Activated T-helper 2 cell treated with anti-CD3 and anti-CD28 coated beads, Interferon-gamma antibody, Interleukin-2, Interleukin-4, amounts not matched to agents 10 μg/mL and 5 μg/mL and 100 μg/mL, durations not matched to agents 14 hours and 24 hours and 36 hours (primary cell): ENCODE results near the gene LHFPL6. TPM values are rescaled to one million over a fixed set of nuclear protein-coding genes. Genes with fewer than 3 reads are reported as not detected.

Experiments used
- DNase-seq: peaks from one replicate; pipeline ENCODE4 v3.0.0; 2021; ENCODE audit warnings: low spot score
- H3K27ac Mint-ChIP-seq: one replicate; pipeline ENCODE4 v1.8.0; 2021; ENCODE audit warnings: mixed read lengths
- H3K27me3 Mint-ChIP-seq: one replicate; pipeline ENCODE4 v1.8.0; 2021; ENCODE audit warnings: low read depth, mixed read lengths
- H3K36me3 Mint-ChIP-seq: one replicate; pipeline ENCODE4 v1.8.0; 2021; ENCODE audit warnings: low read depth, mixed read lengths
- H3K4me1 Mint-ChIP-seq: one replicate; pipeline ENCODE4 v1.8.0; 2021; ENCODE audit warnings: low read depth, mixed read lengths
- H3K4me3 Mint-ChIP-seq: one replicate; pipeline ENCODE4 v1.8.0; 2021; ENCODE audit warnings: low read depth, mild to moderate bottlenecking, moderate library complexity, mixed read lengths
- H3K9me3 Mint-ChIP-seq: one replicate; pipeline ENCODE4 v1.8.0; 2021; ENCODE audit warnings: mixed read lengths
- intact Hi-C: fragments of 100-400 bp; cut with micrococcal nuclease; formaldehyde crosslinking; loops from one replicate; pipeline ENCODE4 v1.15.1; 2023
- total RNA-seq: library from RNA; stranded (reverse); gene quantifications from 2 replicates; pipeline ENCODE4 v1.2.3, GENCODE V29; 2022

Gene LHFPL6
- total RNA-seq, 1 donor from 2014 or later, result 5.8 TPM

- intact Hi-C loops, result no loop called here
- H3K27me3 Mint-ChIP-seq, result no peaks in the 10 kb centered on the region
- no peaks in the 10 kb centered on the region for H3K36me3 Mint-ChIP-seq
- no peaks in the 10 kb centered on the region for H3K4me1 Mint-ChIP-seq
- no peak overlapping the region for H3K27ac Mint-ChIP-seq
- no peak overlapping the region for H3K4me3 Mint-ChIP-seq
- no peaks in the 10 kb centered on the region for H3K9me3 Mint-ChIP-seq
- no peak for DNase-seq
Observed at GRCh38 chr13:39394796-39395678, 208.0 kb downstream of the LHFPL6 start.

- no peak for DNase-seq
- intact Hi-C loops, result no loop called here
- Mint-ChIP-seq H3K27me3 (no peaks in the 10 kb centered on the region), H3K36me3 (no peaks in the 10 kb centered on the region), H3K9me3 (no peaks in the 10 kb centered on the region), H3K4me1 (no peaks in the 10 kb centered on the region), H3K27ac (no peak overlapping the region), H3K4me3 (no peak overlapping the region)
Observed at GRCh38 chr13:39391761-39392160, 211.2 kb downstream of the LHFPL6 start.

GRCh38 chr13:39389013-39389412, 214.0 kb downstream of the LHFPL6 start:
- intact Hi-C loops, result no loop called here
- Mint-ChIP-seq H3K27ac (no peak overlapping the region), H3K27me3 (peaks cover 4% of the 10 kb centered on the region), H3K9me3 (no peaks in the 10 kb centered on the region), H3K4me3 (no peak overlapping the region), H3K4me1 (no peaks in the 10 kb centered on the region), H3K36me3 (no peaks in the 10 kb centered on the region)
- DNase-seq, result no peak

GRCh38 chr13:39385621-39386231, 217.3 kb downstream of the LHFPL6 start:
- Mint-ChIP-seq H3K4me1 (no peaks in the 10 kb centered on the region), H3K9me3 (no peaks in the 10 kb centered on the region), H3K4me3 (no peak overlapping the region), H3K27me3 (peaks cover 8% of the 10 kb centered on the region), H3K27ac (no peak overlapping the region), H3K36me3 (no peaks in the 10 kb centered on the region)
- DNase-seq, result no peak
- intact Hi-C loops, result no loop called here

- H3K9me3 Mint-ChIP-seq, result no peaks in the 10 kb centered on the region
- intact Hi-C loops, result no loop called here
- no peak overlapping the region for H3K27ac Mint-ChIP-seq
- DNase-seq, result no peak
- no peaks in the 10 kb centered on the region for H3K4me1 Mint-ChIP-seq
- H3K27me3 Mint-ChIP-seq, result peaks cover 8% of the 10 kb centered on the region
- H3K4me3 Mint-ChIP-seq, result no peak overlapping the region
- H3K36me3 Mint-ChIP-seq, result no peaks in the 10 kb centered on the region
Observed at GRCh38 chr13:39385154-39385553, 217.8 kb downstream of the LHFPL6 start.

- Mint-ChIP-seq H3K4me3 (no peak overlapping the region), H3K27me3 (peaks cover 16% of the 10 kb centered on the region), H3K36me3 (no peaks in the 10 kb centered on the region), H3K9me3 (no peaks in the 10 kb centered on the region), H3K4me1 (peaks cover 5% of the 10 kb centered on the region), H3K27ac (no peak overlapping the region)
- no peak for DNase-seq
- intact Hi-C loops, result no loop called here
Observed at GRCh38 chr13:39381456-39381855, 221.5 kb downstream of the LHFPL6 start.

- intact Hi-C loops, result no loop called here
- Mint-ChIP-seq H3K4me1 (peaks cover 5% of the 10 kb centered on the region), H3K27ac (no peak overlapping the region), H3K9me3 (no peaks in the 10 kb centered on the region), H3K36me3 (no peaks in the 10 kb centered on the region), H3K4me3 (no peak overlapping the region), H3K27me3 (peaks cover 16% of the 10 kb centered on the region)
- no peak for DNase-seq
Observed at GRCh38 chr13:39379667-39380655, 223.0 kb downstream of the LHFPL6 start.

- intact Hi-C loops, result no loop called here
- no peak overlapping the region for H3K27ac Mint-ChIP-seq
- peaks cover 5% of the 10 kb centered on the region for H3K4me1 Mint-ChIP-seq
- H3K9me3 Mint-ChIP-seq, result no peaks in the 10 kb centered on the region
- no peak overlapping the region for H3K4me3 Mint-ChIP-seq
- H3K36me3 Mint-ChIP-seq, result no peaks in the 10 kb centered on the region
- no peak for DNase-seq
- peaks cover 15% of the 10 kb centered on the region for H3K27me3 Mint-ChIP-seq
Observed at GRCh38 chr13:39379118-39379517, 223.9 kb downstream of the LHFPL6 start.

GRCh38 chr13:39378306-39378705, 224.7 kb downstream of the LHFPL6 start:
- intact Hi-C loops, result no loop called here
- no peak overlapping the region for H3K27ac Mint-ChIP-seq
- no peak overlapping the region for H3K4me3 Mint-ChIP-seq
- DNase-seq, result no peak
- no peaks in the 10 kb centered on the region for H3K9me3 Mint-ChIP-seq
- peaks cover 12% of the 10 kb centered on the region for H3K27me3 Mint-ChIP-seq
- no peaks in the 10 kb centered on the region for H3K36me3 Mint-ChIP-seq
- peaks cover 5% of the 10 kb centered on the region for H3K4me1 Mint-ChIP-seq

- intact Hi-C loops, result no loop called here
- Mint-ChIP-seq H3K27ac (no peak overlapping the region), H3K4me3 (no peak overlapping the region), H3K36me3 (no peaks in the 10 kb centered on the region), H3K27me3 (peaks cover 13% of the 10 kb centered on the region), H3K4me1 (peaks cover 5% of the 10 kb centered on the region), H3K9me3 (no peaks in the 10 kb centered on the region)
- no peak for DNase-seq
Observed at GRCh38 chr13:39377699-39378098, 225.3 kb downstream of the LHFPL6 start.

GRCh38 chr13:39376076-39376475, 226.9 kb downstream of the LHFPL6 start:
- Mint-ChIP-seq H3K4me3 (no peak overlapping the region), H3K36me3 (no peaks in the 10 kb centered on the region)

GRCh38 chr13:39375601-39376000, 227.4 kb downstream of the LHFPL6 start:
- intact Hi-C loops, result no loop called here
- Mint-ChIP-seq H3K4me1 (peaks cover 5% of the 10 kb centered on the region), H3K4me3 (no peak overlapping the region), H3K27ac (no peak overlapping the region), H3K9me3 (no peaks in the 10 kb centered on the region), H3K27me3 (peaks cover 12% of the 10 kb centered on the region), H3K36me3 (no peaks in the 10 kb centered on the region)
- no peak for DNase-seq

More at GRCh38 chr13:39376076-39376475, 226.9 kb downstream of the LHFPL6 start:
- Mint-ChIP-seq H3K27ac (no peak overlapping the region), H3K9me3 (no peaks in the 10 kb centered on the region), H3K27me3 (peaks cover 12% of the 10 kb centered on the region), H3K4me1 (peaks cover 5% of the 10 kb centered on the region)
- DNase-seq, result no peak
- intact Hi-C loops, result no loop called here
